ENCODE data around the gene PKM. TPM values are rescaled to one million over a fixed set of nuclear protein-coding genes. Genes with fewer than 3 reads are reported as not detected.
"Not testable (repeated sequence)": the region's sequence is repeated elsewhere in the genome, so short reads cannot be mapped to it uniquely, and the experiment has no call there.

Gene PKM
- 221 TPM for total RNA-seq

- peak; percentile 90 for DNase-seq
Measured at GRCh38 chr15:72231066-72231832, at the start of gene PKM. Gene PKM, minus strand, starts transcription at chr15:72231190. Its CDS starts 12,093 bp downstream, at chr15:72219097.

GRCh38 chr15:72280751-72281150 lies 49.8 kb upstream of the PKM start:
- DNase-seq = no peak

- DNase-seq = no peak
Measured at GRCh38 chr15:72278737-72279136, 47.7 kb upstream of the PKM start.

- no peak for DNase-seq
Measured at GRCh38 chr15:72276326-72276700, 45.3 kb upstream of the PKM start.

- not testable (repeated sequence) for DNase-seq
Measured at GRCh38 chr15:72275635-72276325, 44.8 kb upstream of the PKM start.

- DNase-seq = no peak
Measured at GRCh38 chr15:72272997-72273352, 42.0 kb upstream of the PKM start.

GRCh38 chr15:72272213-72272996 lies 41.4 kb upstream of the PKM start, which contains the start of gene PARP6:
Gene PARP6, minus strand, starts transcription at chr15:72272554. Its CDS starts 5,077 bp downstream, at chr15:72267477.
- peak; percentile 96 for DNase-seq

- DNase-seq = no peak
Measured at GRCh38 chr15:72271895-72272212, 40.9 kb upstream of the PKM start.

- no peak for DNase-seq
Measured at GRCh38 chr15:72271221-72271620, 40.2 kb upstream of the PKM start.

GRCh38 chr15:72269739-72270138 lies 38.7 kb upstream of the PKM start:
- no peak for DNase-seq

- DNase-seq = no peak
Measured at GRCh38 chr15:72265031-72265430, 34.0 kb upstream of the PKM start.

GRCh38 chr15:72252663-72253299 lies 21.8 kb upstream of the PKM start:
- no peak for DNase-seq

- DNase-seq = no peak
Measured at GRCh38 chr15:72249142-72249810, 18.3 kb upstream of the PKM start.

- no peak for DNase-seq
Measured at GRCh38 chr15:72248514-72248913, 17.5 kb upstream of the PKM start.

GRCh38 chr15:72242775-72243370 lies 11.9 kb upstream of the PKM start:
- DNase-seq = no peak

- no peak for DNase-seq
Measured at GRCh38 chr15:72239652-72240051, 8.7 kb upstream of the PKM start.

- DNase-seq = no peak
Measured at GRCh38 chr15:72238586-72238985, 7.6 kb upstream of the PKM start.

- no peak for DNase-seq
Measured at GRCh38 chr15:72237853-72238224, 6.8 kb upstream of the PKM start.

- DNase-seq = no peak
Measured at GRCh38 chr15:72237029-72237852, 6.3 kb upstream of the PKM start.

- DNase-seq = no peak
Measured at GRCh38 chr15:72236381-72237003, 5.5 kb upstream of the PKM start.
